NCI-H2196 (cell line): ENCODE results near the gene HTR3A.

Source experiments
- DNase-seq: peaks from one replicate; lab custom pipeline; 2025; ENCODE audit not compliant: unreplicated experiment; lab: John Stamatoyannopoulos, UW

HTR3A gene

GRCh38 chr11:113977701-113978100 is 2.8 kb downstream of the HTR3A start:
- no peak for DNase-seq

DNA sequence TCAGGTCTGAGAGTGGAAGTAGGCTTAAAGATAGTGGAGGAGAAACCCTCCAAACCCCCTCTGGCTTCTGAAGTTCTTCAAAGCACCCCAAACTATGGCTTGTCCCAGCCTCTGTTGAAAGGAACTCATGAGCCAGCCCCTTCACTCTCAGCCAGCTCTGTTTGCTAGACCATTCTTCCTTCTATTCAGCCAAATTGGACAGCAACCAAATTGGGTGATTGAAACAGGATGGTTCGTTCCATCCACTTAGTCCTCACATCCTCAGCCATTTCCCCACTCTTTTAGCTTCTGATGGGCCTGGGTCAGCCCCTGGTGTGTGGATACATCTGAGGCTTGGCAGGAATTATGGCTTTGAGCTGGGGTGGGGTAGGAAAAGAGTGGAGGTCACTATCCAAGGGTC is 4.5 kb downstream of the HTR3A start:
- no peak for DNase-seq

GRCh38 chr11:113980785-113981184 is 5.9 kb downstream of the HTR3A start:
- DNase-seq = no peak

DNA sequence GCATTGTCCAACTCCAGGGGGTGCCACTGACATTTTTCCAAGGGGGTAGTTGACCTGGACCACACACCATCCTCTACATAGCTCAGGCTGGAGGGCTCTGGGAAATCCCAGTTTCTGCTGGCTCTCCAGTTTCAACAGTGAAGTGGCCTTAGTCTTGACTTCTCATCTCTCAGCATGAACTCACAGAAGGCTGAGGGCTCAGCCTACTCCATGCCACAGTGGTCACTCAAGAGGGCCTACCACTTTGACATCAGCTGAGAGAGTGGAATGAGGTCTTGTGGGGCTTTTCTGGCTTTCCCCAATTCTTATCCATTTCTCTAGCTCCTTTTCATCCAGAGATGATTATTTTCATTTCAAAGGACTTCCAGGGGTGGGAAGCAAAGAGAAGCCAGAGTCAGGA is 7.4 kb downstream of the HTR3A start:
- DNase-seq = no peak

GRCh38 chr11:113984781-113985180 is 9.9 kb downstream of the HTR3A start:
- no peak for DNase-seq

- DNase-seq = no peak
Observed at GRCh38 chr11:113985906-113986305, 11.0 kb downstream of the HTR3A start.

- DNase-seq = no peak
Observed at GRCh38 chr11:113986351-113987140, 11.6 kb downstream of the HTR3A start.

GRCh38 chr11:113989381-113989780 is 14.5 kb downstream of the HTR3A start:
- no peak for DNase-seq

- DNase-seq = no peak
Observed at GRCh38 chr11:113989916-113990315, 15.0 kb downstream of the HTR3A start.

DNA sequence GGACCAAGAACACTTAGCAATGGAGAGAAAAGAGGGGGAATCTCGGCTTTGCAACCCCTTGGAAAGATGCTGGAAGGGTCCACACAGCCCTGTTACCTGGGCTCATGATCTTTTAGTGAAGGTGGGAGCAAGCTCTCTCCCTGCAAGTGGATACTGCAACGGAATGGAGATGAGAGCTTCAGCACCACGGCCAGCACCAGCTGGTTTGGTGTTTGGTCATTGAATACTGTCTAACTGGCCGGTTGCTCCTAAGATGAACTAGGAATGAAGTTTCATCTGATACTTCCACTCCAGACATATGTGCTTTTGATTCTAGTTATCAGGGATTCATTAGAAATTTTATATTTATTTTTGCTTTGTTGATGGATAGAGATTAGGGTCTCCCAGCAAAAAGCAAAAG is 16.3 kb downstream of the HTR3A start:
- no peak for DNase-seq

DNA sequence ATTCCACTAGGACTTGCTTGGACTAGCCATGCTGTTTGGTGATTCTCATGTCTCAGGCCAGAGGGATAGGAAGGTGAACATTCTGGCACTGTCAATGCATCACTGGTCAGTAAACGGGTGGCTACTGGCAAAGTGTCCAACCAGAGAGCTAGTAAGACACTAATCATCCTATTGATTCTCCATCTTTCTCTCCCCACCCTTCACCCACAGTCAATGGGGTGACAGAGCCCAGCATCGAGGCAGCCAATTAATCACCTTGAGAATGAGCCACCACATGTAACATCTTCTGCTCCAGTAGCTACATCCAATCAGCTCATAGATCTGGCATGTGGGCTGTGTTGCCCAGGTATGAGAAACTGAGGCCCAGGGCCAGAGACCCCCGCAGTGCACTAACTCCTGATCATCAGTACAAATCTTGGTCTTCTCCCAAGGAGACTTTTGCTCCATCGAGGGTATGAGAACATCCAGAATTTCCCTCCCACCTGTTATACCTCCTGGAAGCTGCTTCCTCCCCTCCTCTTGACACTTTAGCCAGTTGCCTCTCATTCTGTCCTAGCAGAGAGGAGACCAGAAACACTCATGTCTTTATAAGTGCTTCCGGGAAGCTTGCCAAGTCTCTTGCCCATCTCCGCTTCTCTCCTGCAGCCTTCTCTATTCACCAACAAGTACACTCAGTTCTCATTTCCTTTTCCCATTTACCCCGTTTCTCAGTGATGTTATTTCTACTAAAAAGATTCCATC is 17.0 kb downstream of the HTR3A start:
- peak; percentile 70 for DNase-seq

DNA sequence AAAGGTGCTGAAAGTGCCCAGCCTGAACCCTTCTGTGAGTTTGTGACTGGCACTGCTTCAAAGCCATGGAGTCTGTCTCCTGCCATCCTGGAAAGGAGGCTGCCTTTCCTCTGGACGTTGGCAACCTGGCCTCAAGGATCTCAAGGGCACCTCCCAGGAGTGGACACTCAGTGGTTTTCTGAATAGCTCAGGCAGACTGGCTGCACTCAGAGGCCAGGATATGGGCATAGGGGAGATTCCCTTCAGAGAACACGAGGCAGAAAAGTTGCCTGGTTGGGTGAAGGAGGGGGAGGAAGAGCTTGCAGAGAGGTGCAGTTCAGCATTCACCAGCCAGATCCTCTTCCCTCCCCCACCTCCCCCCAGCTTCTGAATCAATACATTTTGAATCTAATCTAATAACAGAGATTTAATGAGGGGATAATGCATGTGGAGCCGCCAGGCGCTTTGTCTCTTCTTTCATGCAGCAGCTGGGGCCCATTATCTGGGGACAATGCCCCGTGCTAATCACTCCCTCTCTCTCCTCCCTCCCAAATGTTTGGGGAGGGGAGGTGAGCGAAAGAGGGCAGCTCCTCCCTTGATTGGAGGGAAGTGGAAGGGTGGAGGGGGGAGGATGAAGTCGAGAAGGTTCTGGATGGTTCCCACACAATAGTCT is 17.7 kb downstream of the HTR3A start:
- DNase-seq = peak; percentile 38

GRCh38 chr11:113994077-113994954 is 19.4 kb downstream of the HTR3A start:
- DNase-seq = peak; percentile 22

- DNase-seq = no peak
Observed at GRCh38 chr11:113997473-113997872, 22.6 kb downstream of the HTR3A start.

DNA sequence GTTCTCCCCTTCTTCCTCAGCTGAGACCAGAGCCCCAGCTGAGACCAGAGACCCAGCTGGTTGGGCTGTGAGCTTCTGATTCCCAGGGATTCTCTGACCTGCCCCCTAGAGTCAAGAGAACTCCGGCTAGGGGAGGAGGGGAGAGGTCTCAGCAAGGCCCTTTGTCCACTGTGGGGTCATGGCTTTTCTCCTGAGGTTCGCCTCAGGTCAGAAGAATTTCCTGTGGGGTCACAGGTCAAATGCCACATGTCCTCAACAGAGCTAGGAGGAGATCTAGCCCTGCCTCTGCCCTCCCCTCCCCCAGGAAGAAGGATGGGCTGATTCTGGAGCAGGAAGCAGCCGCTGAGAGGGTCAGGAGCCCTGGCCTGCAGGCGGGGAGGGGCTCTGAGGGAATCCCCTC is 23.7 kb downstream of the HTR3A start:
- no peak for DNase-seq

DNA sequence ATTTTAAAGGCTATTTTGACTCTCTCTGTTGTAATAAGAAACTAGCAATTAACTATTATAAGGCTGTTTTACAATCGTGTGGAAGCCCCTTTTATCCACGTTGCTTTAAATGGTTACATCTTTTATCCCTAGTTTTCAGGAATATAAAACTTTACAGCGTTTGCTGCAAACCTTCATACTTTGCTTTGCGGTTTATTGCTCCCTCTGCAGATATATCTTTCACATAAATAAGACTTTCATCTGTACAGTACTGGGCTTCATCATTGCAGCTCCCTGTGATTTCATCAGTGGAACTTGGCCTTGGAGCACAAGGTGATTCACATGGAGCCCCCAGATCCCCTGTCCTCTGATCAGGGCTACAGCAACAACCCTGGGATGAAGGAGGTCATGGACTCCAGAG is 25.6 kb downstream of the HTR3A start:
- DNase-seq = no peak

- no peak for DNase-seq
Observed at GRCh38 chr11:114001416-114001815, 26.5 kb downstream of the HTR3A start.

DNA sequence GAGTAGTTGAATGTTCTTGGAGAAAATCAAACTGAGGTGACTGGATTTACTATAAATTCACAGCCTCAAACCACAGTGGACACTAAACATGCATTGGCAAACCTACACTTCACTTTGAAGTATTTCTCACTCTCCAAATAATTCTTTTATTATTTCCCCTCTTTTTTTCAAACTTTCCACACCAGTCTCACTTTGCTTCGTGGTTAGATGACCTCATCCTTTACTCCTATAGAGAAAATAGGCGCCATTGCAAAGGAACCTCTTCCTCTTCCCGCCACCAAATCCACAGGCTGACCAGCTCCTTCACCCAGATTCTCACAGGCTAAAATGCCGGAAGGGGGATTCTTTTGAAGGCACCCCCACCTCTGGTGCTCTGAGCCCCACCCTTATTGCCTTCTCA is 33.4 kb downstream of the HTR3A start:
- no peak for DNase-seq

- DNase-seq = no peak
Observed at GRCh38 chr11:114010931-114011330, 36.0 kb downstream of the HTR3A start.

GRCh38 chr11:114011443-114011842 is 36.5 kb downstream of the HTR3A start:
- no peak for DNase-seq

DNA sequence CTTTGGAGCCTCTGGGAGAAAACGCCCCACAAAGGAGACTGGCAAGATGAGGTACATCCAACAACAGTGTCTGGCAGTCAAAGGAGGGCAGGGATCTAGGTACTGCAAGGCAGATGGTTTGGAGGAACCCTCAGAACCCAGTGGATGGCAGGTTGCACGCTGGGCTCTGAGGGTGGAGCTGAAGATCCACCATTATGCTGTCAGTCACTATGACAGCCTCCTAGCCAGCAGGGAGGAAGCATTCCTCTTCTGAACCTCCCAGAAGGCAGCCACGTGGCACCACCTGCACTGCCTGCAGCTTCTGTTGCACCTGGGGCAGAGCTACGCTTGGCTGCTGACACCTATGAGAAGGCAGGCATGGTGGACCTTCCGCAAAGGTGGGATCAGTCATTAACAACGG is 40.2 kb downstream of the HTR3A start:
- no peak for DNase-seq
